ENCODE data around the gene COX15.

DNA sequence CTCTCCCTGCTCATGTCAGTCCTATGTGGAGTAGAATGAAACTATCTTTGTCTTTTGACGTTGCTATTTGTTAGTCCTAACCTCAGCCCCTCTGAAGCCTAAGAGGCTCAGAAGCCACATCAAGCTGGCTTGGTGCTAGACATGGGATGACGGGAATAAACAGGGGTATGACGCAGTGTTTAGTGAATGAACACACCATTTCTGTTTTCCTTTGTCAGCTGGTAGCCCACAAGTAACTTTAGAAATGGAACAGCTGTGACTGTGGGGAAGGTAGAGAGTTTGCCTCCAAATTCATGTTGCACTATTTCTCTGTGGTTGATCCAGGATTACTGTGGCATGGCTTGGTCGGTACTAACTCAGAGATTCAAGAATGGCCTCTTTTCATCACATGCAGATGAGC is 31.3 kb downstream of the COX15 start:
- TF ChIP-seq POLR2AphosphoS5 (IDR thresholded peaks at IDR 0.05; ENCODE audit: insufficient read depth, low read depth, low read length) (no peak), CTCF (IDR thresholded peaks at IDR 0.05; ENCODE audit: extremely low read depth in 1 of 2, insufficient read depth in 1 of 2, low read depth in 1 of 2, low read length in 2 of 2) (no peak), POLR2A (IDR thresholded peaks at IDR 0.05; ENCODE audit: low read depth, low read length) (no peak), EZH2 (IDR thresholded peaks at IDR 0.05; ENCODE audit: borderline replicate concordance, low read depth, low read length, severe bottlenecking) (no peak), JUN (IDR thresholded peaks at IDR 0.05; ENCODE audit: borderline replicate concordance, insufficient read depth, insufficient read length, low read depth) (no peak)
- TF ChIP-seq, protein P1, sequence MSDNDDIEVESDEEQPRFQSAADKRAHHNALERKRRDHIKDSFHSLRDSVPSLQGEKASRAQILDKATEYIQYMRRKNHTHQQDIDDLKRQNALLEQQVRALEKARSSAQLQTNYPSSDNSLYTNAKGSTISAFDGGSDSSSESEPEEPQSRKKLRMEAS (IDR thresholded peaks at IDR 0.05; ENCODE audit: insufficient read depth, insufficient read length): no peak
